ENCODE measurements around the gene TP53AIP1. TPM values are rescaled to one million over a fixed set of nuclear protein-coding genes. Genes with fewer than 3 reads are reported as not detected.

TP53AIP1 gene
- total RNA-seq, 2 donors from 2014 or later: not detected

DNA sequence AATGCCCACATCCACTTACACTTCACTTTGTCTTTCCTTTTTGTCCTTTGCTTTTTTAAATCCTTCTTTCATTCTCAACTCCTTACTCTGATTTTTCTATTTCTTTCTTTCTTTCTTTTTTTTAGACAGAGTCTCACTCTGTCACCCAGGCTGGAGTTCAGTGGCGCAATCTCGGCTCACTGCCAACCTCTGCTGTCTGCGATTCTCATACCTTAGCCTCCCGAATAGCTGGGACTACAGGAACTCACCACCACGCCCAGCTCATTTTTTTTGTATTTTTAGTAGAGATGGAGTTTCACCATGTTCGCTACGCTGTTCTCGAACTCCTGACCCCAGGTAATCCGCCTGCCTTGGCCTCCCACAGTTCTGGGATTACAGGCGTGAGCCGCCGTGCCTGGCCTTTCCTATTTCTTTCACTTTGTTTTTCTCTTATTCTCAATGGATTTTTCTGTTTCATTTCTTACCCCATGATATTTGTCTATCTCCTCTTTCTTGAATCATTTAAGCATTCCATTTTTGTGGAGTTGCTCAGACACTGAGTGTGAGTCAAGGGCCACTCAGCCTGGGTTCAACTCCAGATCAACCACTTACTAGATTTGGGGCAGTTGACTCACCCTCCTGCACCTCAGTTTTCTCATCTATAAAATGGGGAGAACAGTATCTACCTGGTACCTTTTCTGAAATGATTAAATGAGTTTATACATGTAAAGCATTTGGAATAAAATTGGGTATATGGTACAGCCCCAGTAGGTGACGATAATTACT is 43.9 kb downstream of the TP53AIP1 start:
- no peaks in the 10 kb centered on the region for H3K9me3 ChIP-seq (ENCODE audit: control insufficient read depth, low read length)
- Mint-ChIP-seq H3K27me3 (ENCODE audit: insufficient read depth) (peaks cover 54% of the 10 kb centered on the region), H3K36me3 (ENCODE audit: low read depth) (no peaks in the 10 kb centered on the region), H3K4me3 (no peak overlapping the region), H3K4me1 (peaks cover 27% of the 10 kb centered on the region), H3K27ac (no peak overlapping the region), H3K9me3 (no peaks in the 10 kb centered on the region)
- DNase-seq: no peak
- no peak overlapping the region for H3K27ac ChIP-seq (ENCODE audit: low read depth, low read length)
- TF ChIP-seq, protein P1, sequence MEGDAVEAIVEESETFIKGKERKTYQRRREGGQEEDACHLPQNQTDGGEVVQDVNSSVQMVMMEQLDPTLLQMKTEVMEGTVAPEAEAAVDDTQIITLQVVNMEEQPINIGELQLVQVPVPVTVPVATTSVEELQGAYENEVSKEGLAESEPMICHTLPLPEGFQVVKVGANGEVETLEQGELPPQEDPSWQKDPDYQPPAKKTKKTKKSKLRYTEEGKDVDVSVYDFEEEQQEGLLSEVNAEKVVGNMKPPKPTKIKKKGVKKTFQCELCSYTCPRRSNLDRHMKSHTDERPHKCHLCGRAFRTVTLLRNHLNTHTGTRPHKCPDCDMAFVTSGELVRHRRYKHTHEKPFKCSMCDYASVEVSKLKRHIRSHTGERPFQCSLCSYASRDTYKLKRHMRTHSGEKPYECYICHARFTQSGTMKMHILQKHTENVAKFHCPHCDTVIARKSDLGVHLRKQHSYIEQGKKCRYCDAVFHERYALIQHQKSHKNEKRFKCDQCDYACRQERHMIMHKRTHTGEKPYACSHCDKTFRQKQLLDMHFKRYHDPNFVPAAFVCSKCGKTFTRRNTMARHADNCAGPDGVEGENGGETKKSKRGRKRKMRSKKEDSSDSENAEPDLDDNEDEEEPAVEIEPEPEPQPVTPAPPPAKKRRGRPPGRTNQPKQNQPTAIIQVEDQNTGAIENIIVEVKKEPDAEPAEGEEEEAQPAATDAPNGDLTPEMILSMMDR (conservative IDR thresholded peaks at IDR 0.05): no peak
- no peak overlapping the region for H3K9ac ChIP-seq (ENCODE audit: extremely low read depth, low read length, poor library complexity, severe bottlenecking)
- H3K4me3 ChIP-seq (ENCODE audit: low read length): no peak overlapping the region
- H3K27me3 ChIP-seq (ENCODE audit: control insufficient read depth, insufficient read depth, low read length, poor library complexity, severe bottlenecking): peaks cover 59% of the 10 kb centered on the region
- H3K36me3 ChIP-seq (ENCODE audit: control insufficient read depth, insufficient read depth, low read length): no peaks in the 10 kb centered on the region
- peaks cover 21% of the 10 kb centered on the region for H3K4me1 ChIP-seq (ENCODE audit: control insufficient read depth, insufficient read depth, low read length)
- WGBS, 2 experiments (ENCODE audit: insufficient coverage in 1 of 2, insufficient read length in 1 of 2): 91 to 98% methylated on average over 10 to 13 of the region's 13 CpGs

DNA sequence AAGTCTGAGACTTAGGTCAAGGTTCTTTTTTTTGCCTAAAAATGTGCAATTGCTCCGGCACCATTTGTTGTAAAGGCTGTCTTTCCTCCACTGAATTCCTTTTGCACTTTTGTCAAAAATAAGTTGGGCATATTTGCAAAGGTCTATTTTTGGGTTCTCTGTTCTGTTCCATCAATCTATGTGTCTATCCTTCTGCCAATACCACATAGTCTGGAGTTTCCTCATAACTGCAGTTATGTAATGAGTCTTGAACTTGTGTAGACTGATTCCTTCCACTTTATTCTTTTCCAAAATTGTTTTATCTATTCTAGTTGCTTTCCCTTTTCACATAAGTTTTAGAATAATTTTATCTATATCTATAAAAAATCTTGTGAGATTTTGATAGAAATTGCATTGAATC is 44.8 kb downstream of the TP53AIP1 start:
- 94 to 100% methylated on average over 1 of the region's 1 CpG for WGBS, 2 experiments (ENCODE audit: insufficient coverage in 1 of 2, insufficient read length in 1 of 2)
- no peaks in the 10 kb centered on the region for H3K9me3 ChIP-seq (ENCODE audit: control insufficient read depth, low read length)

DNA sequence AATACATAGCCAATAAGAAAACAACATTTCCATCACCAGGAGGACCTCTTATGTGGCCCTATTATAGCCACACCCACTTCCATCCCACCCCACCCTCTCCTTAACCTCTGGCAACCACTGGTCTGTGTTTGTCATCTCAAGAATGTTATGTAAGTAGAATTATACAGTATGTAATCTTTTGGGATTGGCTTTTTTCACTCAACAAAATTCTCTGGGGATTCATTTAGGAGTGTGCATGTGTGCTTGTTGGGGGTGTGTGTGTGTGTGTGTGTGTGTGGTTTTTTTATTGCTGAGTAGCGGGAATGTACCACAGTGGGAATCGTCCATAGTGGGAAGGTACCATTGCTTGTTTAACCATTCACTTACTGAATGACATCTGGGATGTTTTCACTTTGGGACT is 46.3 kb downstream of the TP53AIP1 start:
- no peak overlapping the region for H3K9ac ChIP-seq (ENCODE audit: extremely low read depth, low read length, poor library complexity, severe bottlenecking)
- H3K9me3 ChIP-seq (ENCODE audit: control insufficient read depth, low read length): no peaks in the 10 kb centered on the region
- H3K4me1 ChIP-seq (ENCODE audit: control insufficient read depth, insufficient read depth, low read length): peaks cover 18% of the 10 kb centered on the region
- no peak overlapping the region for H3K4me3 ChIP-seq (ENCODE audit: low read length)
- H3K27ac ChIP-seq (ENCODE audit: low read depth, low read length): no peak overlapping the region
- H3K4me1 Mint-ChIP-seq: peaks cover 28% of the 10 kb centered on the region
- 80 to 100% methylated on average over 2 of the region's 2 CpGs for WGBS, 2 experiments (ENCODE audit: insufficient coverage in 1 of 2, insufficient read length in 1 of 2)
- peaks cover 42% of the 10 kb centered on the region for H3K27me3 Mint-ChIP-seq (ENCODE audit: insufficient read depth)
- H3K27me3 ChIP-seq (ENCODE audit: control insufficient read depth, insufficient read depth, low read length, poor library complexity, severe bottlenecking): peaks cover 41% of the 10 kb centered on the region
- H3K27ac Mint-ChIP-seq: no peak overlapping the region
- H3K9me3 Mint-ChIP-seq: no peaks in the 10 kb centered on the region
- no peaks in the 10 kb centered on the region for H3K36me3 ChIP-seq (ENCODE audit: control insufficient read depth, insufficient read depth, low read length)
- H3K4me3 Mint-ChIP-seq: no peak overlapping the region
- TF ChIP-seq, protein P1 (conservative IDR thresholded peaks at IDR 0.05): no peak
- DNase-seq: no peak
- H3K36me3 Mint-ChIP-seq (ENCODE audit: low read depth): no peaks in the 10 kb centered on the region

More for the DNA sequence above, 44.8 kb downstream of the TP53AIP1 start:
- H3K9ac ChIP-seq (ENCODE audit: extremely low read depth, low read length, poor library complexity, severe bottlenecking): no peak overlapping the region
- no peak overlapping the region for H3K27ac ChIP-seq (ENCODE audit: low read depth, low read length)
- Mint-ChIP-seq H3K27ac (no peak overlapping the region), H3K27me3 (ENCODE audit: insufficient read depth) (peaks cover 46% of the 10 kb centered on the region), H3K4me1 (peaks cover 24% of the 10 kb centered on the region), H3K9me3 (no peaks in the 10 kb centered on the region), H3K36me3 (ENCODE audit: low read depth) (no peaks in the 10 kb centered on the region), H3K4me3 (no peak overlapping the region)
- H3K36me3 ChIP-seq (ENCODE audit: control insufficient read depth, insufficient read depth, low read length): no peaks in the 10 kb centered on the region
- H3K4me1 ChIP-seq (ENCODE audit: control insufficient read depth, insufficient read depth, low read length): peaks cover 20% of the 10 kb centered on the region
- peaks cover 50% of the 10 kb centered on the region for H3K27me3 ChIP-seq (ENCODE audit: control insufficient read depth, insufficient read depth, low read length, poor library complexity, severe bottlenecking)
- H3K4me3 ChIP-seq (ENCODE audit: low read length): no peak overlapping the region
- TF ChIP-seq, protein P1 (conservative IDR thresholded peaks at IDR 0.05): no peak
- DNase-seq: no peak
